Adrenal gland (tissue), 5 donors: ENCODE measurements around the gene PRELID2.

Experiments used
- POLR2A ChIP-seq, 2 donors: fragments of 450-650 bp; IDR thresholded peaks; one replicate each; pipeline ENCODE4 v1.6.1; 2017; ENCODE audit warnings: antibody characterized with exemption in 2 of 2, mild to moderate bottlenecking in 2 of 2, moderate library complexity in 1 of 2
- TF ChIP-seq, protein P1 (sequence below), 6 experiments: fragments of 450-650 bp in 4 of 6; fragments of 200-600 bp in 2 of 6; sonication (generic) in 1 of 6; IDR thresholded peaks; 1 replicate in 5 of 6; 2 replicates in 1 of 6; pipeline versions ENCODE4 v1.5.1 to v1.8.0; 2016 to 2021; ENCODE audit warnings: antibody characterized with exemption in 6 of 6, mild to moderate bottlenecking in 2 of 6, moderate library complexity in 1 of 6
- donor health status: DM: no; HTN: no; CAD: no.

DNA sequence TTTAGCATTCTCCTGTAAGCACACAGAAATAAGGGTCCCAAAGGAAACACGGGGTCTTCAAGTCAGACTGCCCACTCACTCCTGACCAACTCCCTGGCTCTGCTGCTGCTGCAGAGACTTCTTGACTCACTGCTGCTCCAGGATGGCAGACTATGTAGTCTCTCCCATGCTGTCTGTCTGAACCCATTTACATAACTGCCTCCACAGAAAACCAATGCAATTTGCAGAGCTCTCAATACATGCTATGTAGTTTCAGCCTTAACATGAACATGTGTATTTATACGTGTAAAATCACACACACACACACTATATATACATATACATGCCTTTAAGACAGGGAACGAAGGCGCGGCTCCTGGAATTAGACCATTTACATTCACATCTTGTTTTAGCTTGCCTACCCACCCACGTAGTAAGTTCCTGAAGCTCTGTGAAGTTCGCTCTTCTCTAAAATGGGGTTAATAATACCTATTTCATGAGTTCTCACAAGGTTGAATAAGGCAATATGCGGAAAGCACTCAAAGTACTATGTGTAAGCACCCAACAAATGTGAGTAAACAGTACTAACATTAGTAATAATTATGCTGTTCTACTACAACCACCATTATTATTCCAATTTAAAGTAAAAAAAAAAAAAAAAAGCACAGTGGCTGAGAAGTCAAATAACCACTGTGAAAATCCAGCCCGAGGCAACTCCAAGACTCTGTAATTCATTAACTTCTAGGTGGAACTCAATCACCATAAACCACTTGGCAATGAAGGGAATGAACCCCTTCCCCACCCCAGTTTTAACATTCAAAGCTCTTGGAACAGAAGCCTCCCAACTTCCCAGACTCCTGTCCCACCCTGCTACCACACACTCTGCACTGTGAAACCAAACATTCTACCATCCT is 31.8 kb downstream of the PRELID2 start:
- TF ChIP-seq, protein P1, sequence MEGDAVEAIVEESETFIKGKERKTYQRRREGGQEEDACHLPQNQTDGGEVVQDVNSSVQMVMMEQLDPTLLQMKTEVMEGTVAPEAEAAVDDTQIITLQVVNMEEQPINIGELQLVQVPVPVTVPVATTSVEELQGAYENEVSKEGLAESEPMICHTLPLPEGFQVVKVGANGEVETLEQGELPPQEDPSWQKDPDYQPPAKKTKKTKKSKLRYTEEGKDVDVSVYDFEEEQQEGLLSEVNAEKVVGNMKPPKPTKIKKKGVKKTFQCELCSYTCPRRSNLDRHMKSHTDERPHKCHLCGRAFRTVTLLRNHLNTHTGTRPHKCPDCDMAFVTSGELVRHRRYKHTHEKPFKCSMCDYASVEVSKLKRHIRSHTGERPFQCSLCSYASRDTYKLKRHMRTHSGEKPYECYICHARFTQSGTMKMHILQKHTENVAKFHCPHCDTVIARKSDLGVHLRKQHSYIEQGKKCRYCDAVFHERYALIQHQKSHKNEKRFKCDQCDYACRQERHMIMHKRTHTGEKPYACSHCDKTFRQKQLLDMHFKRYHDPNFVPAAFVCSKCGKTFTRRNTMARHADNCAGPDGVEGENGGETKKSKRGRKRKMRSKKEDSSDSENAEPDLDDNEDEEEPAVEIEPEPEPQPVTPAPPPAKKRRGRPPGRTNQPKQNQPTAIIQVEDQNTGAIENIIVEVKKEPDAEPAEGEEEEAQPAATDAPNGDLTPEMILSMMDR (IDR thresholded peaks at IDR 0.05): no peak
- TF ChIP-seq POLR2A (IDR thresholded peaks at IDR 0.05): no peak
